Measurements from ENCODE around the gene UGT2B17.
A peak's percentile ranks its signal among the peaks of the same experiment; 100 is the strongest.
"Not testable (repeated sequence)": the region's sequence is repeated elsewhere in the genome, so short reads cannot be mapped to it uniquely, and the experiment has no call there.

UGT2B17 gene

DNA sequence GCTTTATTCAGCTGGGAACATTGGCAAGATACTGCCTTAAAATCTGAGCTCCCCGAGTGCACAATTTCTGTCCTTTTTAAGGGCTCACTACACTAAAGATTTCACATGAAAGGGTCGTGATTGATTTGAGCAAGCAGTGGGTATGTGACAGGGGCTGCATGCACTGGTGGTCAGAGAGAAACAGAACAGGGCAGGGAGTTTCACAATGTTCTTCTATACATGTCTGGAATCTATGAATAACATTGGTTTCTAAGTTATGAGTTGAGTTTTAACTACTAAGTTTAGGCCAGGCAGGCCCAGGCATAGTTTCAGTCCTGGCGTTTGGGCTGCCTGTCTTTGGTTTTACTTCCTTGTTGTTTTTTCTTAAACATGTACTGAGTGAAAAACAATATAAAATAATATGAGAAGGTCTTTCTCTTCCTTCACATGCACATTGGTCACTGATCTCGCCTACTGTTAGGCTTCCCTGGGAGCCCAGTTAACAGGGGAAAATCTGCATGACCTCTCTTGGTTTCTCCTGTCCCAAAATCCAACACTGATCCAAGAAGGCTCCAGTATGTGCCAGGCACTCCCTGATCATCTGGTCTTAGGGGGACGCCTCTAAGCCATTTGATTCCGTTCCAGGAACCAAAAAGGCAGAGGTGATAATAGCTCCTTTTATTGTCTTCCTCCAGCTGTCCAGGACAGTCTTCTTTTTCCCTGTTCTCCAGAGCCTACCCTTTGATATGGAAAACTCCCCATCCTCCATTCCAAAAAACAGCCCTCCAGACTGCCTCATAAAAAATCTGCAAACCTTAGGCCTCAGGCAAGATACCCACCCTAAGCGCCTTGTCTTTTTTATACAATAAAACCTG, at the start of gene UGT2B17:
TSS of gene UGT2B17 (minus strand) at position 51 of the 854 bp plus-strand sequence. CDS start 7,838 bp downstream, outside the sequence.
- no peak for TF ChIP-seq ZNF274 (IDR thresholded peaks at IDR 0.05; ENCODE audit: low read depth, low read length)

GRCh38 chr4:68622731-68623130, 46.6 kb upstream of the UGT2B17 start:
- H3K4me3 ChIP-seq (ENCODE audit: low read length) = not testable (repeated sequence)

More for the DNA sequence above, at the start of gene UGT2B17:
- H3K4me3 ChIP-seq (ENCODE audit: low read length) = peak within 1 kb of the TSS; percentile 80; the same call in 1 of the 2 replicates

DNA sequence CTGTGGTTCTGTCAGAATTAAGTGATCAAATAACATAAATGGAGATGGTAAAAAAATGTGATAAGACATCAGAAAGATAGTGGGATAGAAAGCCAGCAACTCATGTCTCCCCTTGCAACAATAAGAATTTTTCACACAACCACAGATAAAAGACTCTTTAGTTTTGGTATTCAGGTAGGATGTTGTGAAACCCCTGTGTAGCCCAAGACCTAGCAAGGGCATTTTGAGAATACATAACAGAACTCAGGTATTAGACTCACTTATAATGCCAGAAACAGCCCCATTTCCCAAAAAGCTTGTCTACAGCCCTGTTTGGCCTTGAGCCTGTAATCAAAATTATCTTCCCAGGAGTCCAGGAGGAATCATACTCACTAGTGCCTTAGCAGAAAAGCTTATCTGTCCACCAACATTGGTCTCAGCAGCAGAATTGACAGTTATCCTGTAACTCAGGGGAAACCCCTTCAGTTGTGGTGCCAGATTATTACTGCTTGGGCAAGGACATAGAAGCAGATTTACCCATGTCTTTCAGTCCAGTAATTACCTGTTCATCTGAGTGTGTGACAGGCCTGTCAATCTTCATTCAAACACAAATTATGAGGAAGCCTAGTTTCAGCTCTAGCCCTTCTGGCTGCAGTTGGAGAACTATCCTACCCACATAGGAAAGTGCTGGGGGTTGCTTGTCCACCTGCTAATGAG, 41.0 kb upstream of the UGT2B17 start:
- TF ChIP-seq ZNF274 (IDR thresholded peaks at IDR 0.05; ENCODE audit: low read depth, low read length) = no peak
- no peak overlapping the region for H3K4me3 ChIP-seq (ENCODE audit: low read length)

DNA sequence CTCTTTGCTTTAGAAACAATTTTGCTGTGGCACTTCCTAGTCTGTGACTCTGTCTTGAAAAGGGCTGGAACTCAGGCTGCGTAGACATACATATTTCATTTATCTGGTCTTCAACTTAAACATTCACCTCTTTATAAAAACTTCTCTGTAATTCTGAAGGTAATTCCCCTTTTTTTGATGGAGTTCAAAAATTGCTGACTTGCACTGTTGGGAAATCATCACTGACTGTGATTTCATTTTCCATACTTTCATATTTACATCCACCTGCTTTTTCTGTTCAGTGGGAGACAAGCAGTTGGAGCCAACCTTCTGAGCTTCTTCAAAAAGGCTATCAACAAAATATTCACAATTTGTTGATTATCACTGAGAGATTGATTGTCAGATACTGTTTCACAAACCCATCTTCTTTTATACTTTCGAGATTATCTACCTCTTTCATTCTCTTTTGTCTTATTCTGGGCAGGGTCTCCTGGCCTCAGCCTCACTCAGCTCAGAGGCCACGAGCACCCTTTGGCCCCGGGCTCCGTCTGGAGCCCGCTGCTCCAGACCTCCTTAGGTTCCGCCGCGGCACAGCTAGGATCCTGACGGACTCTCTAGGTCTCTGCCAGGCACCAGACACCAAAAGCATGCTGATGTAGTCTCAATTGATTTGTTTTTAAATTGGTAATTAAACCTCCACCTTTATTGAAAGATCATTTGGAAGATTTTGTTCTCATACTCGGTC, 39.7 kb upstream of the UGT2B17 start:
- no peak for TF ChIP-seq ZNF274 (IDR thresholded peaks at IDR 0.05; ENCODE audit: low read depth, low read length)

GRCh38 chr4:68613752-68614151, 37.6 kb upstream of the UGT2B17 start:
- H3K4me3 ChIP-seq (ENCODE audit: low read length) = no peak overlapping the region
- TF ChIP-seq ZNF274 (IDR thresholded peaks at IDR 0.05; ENCODE audit: low read depth, low read length) = no peak

More for the DNA sequence above, 39.7 kb upstream of the UGT2B17 start:
- H3K4me3 ChIP-seq (ENCODE audit: low read length) = no peak overlapping the region

- TF ChIP-seq ZNF274 (IDR thresholded peaks at IDR 0.05; ENCODE audit: low read depth, low read length) = no peak
- H3K4me3 ChIP-seq (ENCODE audit: low read length) = no peak overlapping the region
Measured at GRCh38 chr4:68606240-68606639, 30.1 kb upstream of the UGT2B17 start.

- H3K4me3 ChIP-seq (ENCODE audit: low read length) = no peak overlapping the region
- no peak for TF ChIP-seq ZNF274 (IDR thresholded peaks at IDR 0.05; ENCODE audit: low read depth, low read length)
Measured at GRCh38 chr4:68599150-68599549, 23.0 kb upstream of the UGT2B17 start.

- H3K4me3 ChIP-seq (ENCODE audit: low read length) = no peak overlapping the region
- no peak for TF ChIP-seq ZNF274 (IDR thresholded peaks at IDR 0.05; ENCODE audit: low read depth, low read length)
Measured at GRCh38 chr4:68597482-68597881, 21.4 kb upstream of the UGT2B17 start.

GRCh38 chr4:68594678-68595077, 18.6 kb upstream of the UGT2B17 start:
- TF ChIP-seq ZNF274 (IDR thresholded peaks at IDR 0.05; ENCODE audit: low read depth, low read length) = no peak

GRCh38 chr4:68593112-68593511, 17.0 kb upstream of the UGT2B17 start:
- no peak for TF ChIP-seq ZNF274 (IDR thresholded peaks at IDR 0.05; ENCODE audit: low read depth, low read length)
- no peak overlapping the region for H3K4me3 ChIP-seq (ENCODE audit: low read length)

More at GRCh38 chr4:68594678-68595077, 18.6 kb upstream of the UGT2B17 start:
- no peak overlapping the region for H3K4me3 ChIP-seq (ENCODE audit: low read length)

GRCh38 chr4:68592673-68593072, 16.6 kb upstream of the UGT2B17 start:
- TF ChIP-seq ZNF274 (IDR thresholded peaks at IDR 0.05; ENCODE audit: low read depth, low read length) = no peak
- H3K4me3 ChIP-seq (ENCODE audit: low read length) = no peak overlapping the region

- no peak for TF ChIP-seq ZNF274 (IDR thresholded peaks at IDR 0.05; ENCODE audit: low read depth, low read length)
- H3K4me3 ChIP-seq (ENCODE audit: low read length) = no peak overlapping the region
Measured at GRCh38 chr4:68591204-68591603, 15.1 kb upstream of the UGT2B17 start.

GRCh38 chr4:68589790-68590189, 13.7 kb upstream of the UGT2B17 start:
- no peak overlapping the region for H3K4me3 ChIP-seq (ENCODE audit: low read length)
- no peak for TF ChIP-seq ZNF274 (IDR thresholded peaks at IDR 0.05; ENCODE audit: low read depth, low read length)

GRCh38 chr4:68582339-68582717, 6.2 kb upstream of the UGT2B17 start:
- TF ChIP-seq ZNF274 (IDR thresholded peaks at IDR 0.05; ENCODE audit: low read depth, low read length) = no peak
- H3K4me3 ChIP-seq (ENCODE audit: low read length) = no peak overlapping the region

Measured in GM08714 (cell line).